Suprapubic skin (tissue), 4 donors: Measurements from ENCODE around the gene TTK.

Experiments
- CTCF ChIP-seq, 2 donors: fragments of 200-600 bp in 1 of 2; fragments of 450-650 bp in 1 of 2; sonication (generic) in 1 of 2; IDR thresholded peaks; one replicate each; pipeline ENCODE4 v1.5.1; 2016 to 2019; ENCODE audit warnings: antibody characterized with exemption in 2 of 2, mild to moderate bottlenecking in 1 of 2, moderate library complexity in 1 of 2
- POLR2A ChIP-seq, 2 donors: fragments of 450-650 bp; IDR thresholded peaks; one replicate each; pipeline ENCODE4 v1.6.1; 2017; ENCODE audit warnings: antibody characterized with exemption in 2 of 2, mild to moderate bottlenecking in 2 of 2, moderate library complexity in 2 of 2
- POLR2AphosphoS5 ChIP-seq, 3 donors: sonication (generic); formaldehyde crosslinking; IDR thresholded peaks; one replicate each; pipeline ENCODE4 v1.6.1; 2017; ENCODE audit warnings: antibody characterized with exemption in 3 of 3

GRCh38 chr6:79967178-79967577 lies 37.3 kb upstream of the TTK start:
- TF ChIP-seq POLR2A (IDR thresholded peaks at IDR 0.05) (no peak), CTCF (IDR thresholded peaks at IDR 0.05) (no peak), POLR2AphosphoS5 (IDR thresholded peaks at IDR 0.05) (no peak)
